ENCODE measurements around the gene PMVK. TPM values are rescaled to one million over a fixed set of nuclear protein-coding genes. Genes with fewer than 3 reads are reported as not detected.

Gene PMVK
- total and polyA plus RNA-seq, 2 of the 8 experiments (the other 6 are each of a cell fraction or from before 2014, with no cell fraction given), result 23.8 to 26.5 TPM

GRCh38 chr1:154880671-154881070, 55.8 kb downstream of the PMVK start:
- Histone ChIP-seq H3K27ac (ENCODE audit: low read depth, low read length) (no peak overlapping the region), H3K27me3 (replicated peaks in 1 of 4; ENCODE audit: control insufficient read depth in 3 of 4, extremely low read depth in 1 of 4, insufficient read depth in 3 of 4, low read length in 3 of 4) (no peaks in the 10 kb centered on the region), H2AK5ac (ENCODE audit: low read depth, low read length) (no peak overlapping the region), H3K4me1 (replicated peaks in 1 of 4; ENCODE audit: control insufficient read depth in 3 of 4, insufficient read depth in 4 of 4, low read length in 3 of 4) (peaks cover 0 to 6% (median 0%) of the 10 kb centered on the region in 4 experiments; a peak in 1 of 7 replicates), H3K4me3 (ENCODE audit: extremely low read depth in 1 of 4, insufficient read depth in 2 of 4, low read depth in 3 of 4, low read length in 4 of 4) (no peak overlapping the region), H2AFZ (ENCODE audit: low read length) (no peak overlapping the region), H4K20me1 (replicated peaks in 1 of 2; ENCODE audit: control insufficient read depth in 1 of 2, insufficient read depth in 2 of 2, low read length in 2 of 2) (no peaks in the 10 kb centered on the region), H4K91ac (replicated peaks; ENCODE audit: insufficient read length, low read length) (no peak overlapping the region), H3K4ac (replicated peaks; ENCODE audit: insufficient read length, low read depth, low read length) (no peak overlapping the region), H3K56ac (replicated peaks; ENCODE audit: insufficient read length, low read depth, low read length) (no peak overlapping the region), H3K18ac (ENCODE audit: extremely low read depth, low read length) (no peak overlapping the region), H2BK15ac (ENCODE audit: low read length) (no peak overlapping the region), H3K14ac (ENCODE audit: insufficient read length) (no peak overlapping the region), H3K23ac (ENCODE audit: insufficient read length) (no peak overlapping the region), H4K8ac (ENCODE audit: extremely low read depth, insufficient read depth, low read length) (no peak overlapping the region), H2BK120ac (replicated peaks; ENCODE audit: low read depth, low read length) (no peak overlapping the region), H3K9me3 (ENCODE audit: insufficient read depth in 2 of 2, low read depth in 1 of 2, low read length in 1 of 2) (no peaks in the 10 kb centered on the region), H3K9ac (replicated peaks in 1 of 4; ENCODE audit: extremely low read depth in 1 of 4, low read depth in 3 of 4, low read length in 3 of 4) (no peak overlapping the region), H2BK12ac (ENCODE audit: low read depth, low read length) (no peak overlapping the region), H3K36me3 (ENCODE audit: control insufficient read depth in 2 of 4, insufficient read depth in 4 of 4, low read length in 3 of 4) (no peaks in the 10 kb centered on the region), H3K23me2 (ENCODE audit: low read depth, low read length) (no peaks in the 10 kb centered on the region), H2BK5ac (ENCODE audit: low read depth, low read length) (no peak overlapping the region), H3K4me2 (ENCODE audit: insufficient read depth in 1 of 2, low read depth in 2 of 2, low read length in 2 of 2) (no peak overlapping the region), H2BK20ac (ENCODE audit: low read length) (no peak overlapping the region), H4K5ac (ENCODE audit: insufficient read length, low read depth, low read length) (no peak overlapping the region), H3K79me2 (ENCODE audit: control insufficient read depth in 1 of 2, insufficient read depth in 2 of 2, low read length in 2 of 2) (no peaks in the 10 kb centered on the region), H3K79me1 (ENCODE audit: low read depth, low read length) (no peaks in the 10 kb centered on the region)
- FAIRE-seq, result no peak
- DNase-seq (ENCODE audit: low read depth in 1 of 2, low spot score in 2 of 2), result no peak
- POLR2A ChIA-PET (ENCODE audit: partially characterized antibody), result interaction anchor here (1.6 kb wide), 1 partner anchor 9 kb away, joined by 6 read pairs; no protein-coding TSS in a partner anchor
- CTCF ChIA-PET (ENCODE audit: partially characterized antibody), result interaction anchor here (0.8 to 3.0 kb wide), 14 partner anchors 11 to 181 kb away, joined by 3 to 14 read pairs (median 4); no protein-coding TSS in a partner anchor
- WGBS, 2 experiments (ENCODE audit: extremely low coverage in 1 of 2, insufficient coverage in 1 of 2, insufficient read length in 1 of 2, insufficient replicate concordance in 2 of 2, low coverage in 1 of 2, low lambda C conversion rate in 2 of 2, missing lambda C conversion rate in 1 of 2), result 79% methylated on average over 5 of the region's 5 CpGs; no CpG with 5 or more reads in 1 of the 2 experiments
- TF ChIP-seq POLR2A (IDR thresholded peaks at IDR 0.05; ENCODE audit: control extremely low read depth in 1 of 2, low read depth in 2 of 2, low read length in 2 of 2) (no peak), SRF (IDR thresholded peaks at IDR 0.05; ENCODE audit: low read depth, low read length) (no peak), RBBP5 (IDR thresholded peaks at IDR 0.05; ENCODE audit: borderline replicate concordance, low read depth, low read length) (no peak)

Measured in H1 (cell line).